PC-9 (cell line): ENCODE measurements around the gene CEMIP2.

Experiments
- EZH2 ChIP-seq: fragments of 200-600 bp; sonication (generic); IDR thresholded peaks from 2 replicates; pipeline ENCODE4 v1.8.0; 2017; ENCODE audit warnings: antibody characterized with exemption, low read depth
- TF ChIP-seq, protein P1 (sequence below): fragments of 200-600 bp; sonication (generic); conservative IDR thresholded peaks from 2 replicates; pipeline ENCODE4 v1.6.1; 2017; ENCODE audit warnings: mixed run types, antibody characterized with exemption, mild to moderate bottlenecking, moderate library complexity

DNA sequence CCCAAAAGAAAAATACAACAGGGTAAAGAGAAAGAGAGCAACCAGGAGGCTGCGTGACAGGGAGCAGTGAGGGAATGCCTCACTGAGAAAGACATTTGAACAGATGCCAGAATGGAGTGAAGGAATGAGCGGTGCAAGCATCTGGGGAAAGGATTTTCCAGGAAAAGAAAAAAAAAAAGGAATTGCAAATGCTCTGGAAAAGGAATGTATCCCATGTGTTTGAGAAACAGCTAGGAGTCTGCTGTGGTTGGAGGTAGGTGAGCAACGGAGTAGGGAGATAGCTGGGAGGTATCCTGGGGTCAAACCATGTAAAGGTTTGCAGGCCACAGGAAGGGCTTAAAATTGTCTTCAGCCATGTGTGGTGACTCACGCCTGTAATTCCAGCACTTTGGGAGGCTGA is 23.6 kb upstream of the CEMIP2 start:
- TF ChIP-seq, protein P1, sequence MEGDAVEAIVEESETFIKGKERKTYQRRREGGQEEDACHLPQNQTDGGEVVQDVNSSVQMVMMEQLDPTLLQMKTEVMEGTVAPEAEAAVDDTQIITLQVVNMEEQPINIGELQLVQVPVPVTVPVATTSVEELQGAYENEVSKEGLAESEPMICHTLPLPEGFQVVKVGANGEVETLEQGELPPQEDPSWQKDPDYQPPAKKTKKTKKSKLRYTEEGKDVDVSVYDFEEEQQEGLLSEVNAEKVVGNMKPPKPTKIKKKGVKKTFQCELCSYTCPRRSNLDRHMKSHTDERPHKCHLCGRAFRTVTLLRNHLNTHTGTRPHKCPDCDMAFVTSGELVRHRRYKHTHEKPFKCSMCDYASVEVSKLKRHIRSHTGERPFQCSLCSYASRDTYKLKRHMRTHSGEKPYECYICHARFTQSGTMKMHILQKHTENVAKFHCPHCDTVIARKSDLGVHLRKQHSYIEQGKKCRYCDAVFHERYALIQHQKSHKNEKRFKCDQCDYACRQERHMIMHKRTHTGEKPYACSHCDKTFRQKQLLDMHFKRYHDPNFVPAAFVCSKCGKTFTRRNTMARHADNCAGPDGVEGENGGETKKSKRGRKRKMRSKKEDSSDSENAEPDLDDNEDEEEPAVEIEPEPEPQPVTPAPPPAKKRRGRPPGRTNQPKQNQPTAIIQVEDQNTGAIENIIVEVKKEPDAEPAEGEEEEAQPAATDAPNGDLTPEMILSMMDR = no peak
- TF ChIP-seq EZH2 = no peak
